GM13977 (cell line): ENCODE data around the gene BCAS1.

Source experiments
- DNase-seq: peaks from one replicate; pipeline ENCODE4 v3.0.0; 2012; ENCODE audit warnings: low spot score
- CTCF ChIP-seq: IDR thresholded peaks from 2 replicates; pipeline ENCODE4 v1.5.1; 2012; ENCODE audit warnings: mild to moderate bottlenecking, control low read depth; ENCODE audit not compliant: insufficient read depth; ENCODE audit errors: extremely low read depth, missing control alignments
- in situ Hi-C: fragments of 300-500 bp; cut with MboI; formaldehyde crosslinking; loops from one replicate; pipeline ENCODE4 v1.12.0; 2022; ENCODE audit warnings: low sequenced_read_pairs, low pct_unique_long_range_greater_than_20kb, mixed read lengths, inconsistent platforms; ENCODE audit not compliant: unreplicated experiment

Gene BCAS1

GRCh38 chr20:54084193-54084592, 13.8 kb upstream of the BCAS1 start:
- in situ Hi-C loops = no loop called here
- no peak for TF ChIP-seq CTCF
- no peak for DNase-seq

- no peak for DNase-seq
- no peak for TF ChIP-seq CTCF
- in situ Hi-C loops = no loop called here
Measured at GRCh38 chr20:54083459-54083858, 13.1 kb upstream of the BCAS1 start.

DNA sequence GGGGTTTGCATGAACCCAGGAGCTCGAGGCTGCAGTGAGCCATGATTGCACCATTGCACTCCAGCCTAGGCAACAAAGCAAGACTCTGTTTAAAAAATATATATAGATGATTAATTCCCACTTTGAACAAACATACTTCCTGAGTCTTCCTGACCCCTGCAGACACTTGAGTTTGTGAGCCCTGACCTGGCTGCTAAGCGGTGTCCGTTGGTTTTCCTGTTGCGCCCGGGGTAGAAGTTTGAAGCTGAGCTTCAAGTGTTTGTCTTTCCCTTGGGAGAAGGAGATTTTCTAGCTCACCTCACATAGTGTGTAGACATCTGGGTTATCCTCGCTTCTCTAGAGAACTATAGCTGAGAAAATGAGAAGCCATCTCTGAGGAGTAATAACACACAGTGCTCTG, 11.7 kb upstream of the BCAS1 start:
- in situ Hi-C loops = no loop called here
- TF ChIP-seq CTCF = no peak

DNA sequence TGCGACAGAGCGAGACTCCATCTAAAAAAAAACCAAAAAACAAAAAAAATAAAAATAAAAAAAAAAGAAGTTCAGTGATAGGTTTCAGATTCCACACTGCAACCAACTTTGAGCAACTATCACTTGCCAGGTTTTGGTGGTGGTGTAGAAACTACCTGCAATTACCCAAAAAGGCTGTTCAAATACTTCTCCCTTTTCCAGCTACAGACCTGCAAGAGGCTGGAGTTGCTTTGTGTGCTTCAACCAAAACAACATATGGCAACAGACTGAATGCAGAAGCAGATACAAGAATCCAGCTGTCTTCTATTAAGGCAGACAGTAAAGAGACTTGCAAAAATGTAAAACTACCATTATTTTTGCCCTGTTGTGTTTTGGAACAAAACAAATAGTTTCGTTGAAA, 9.3 kb upstream of the BCAS1 start:
- in situ Hi-C loops = no loop called here
- DNase-seq = no peak
- no peak for TF ChIP-seq CTCF

More for the DNA sequence above, 11.7 kb upstream of the BCAS1 start:
- no peak for DNase-seq

GRCh38 chr20:54078296-54078984, 8.0 kb upstream of the BCAS1 start:
- DNase-seq = peak; percentile 24
- in situ Hi-C loops = no loop called here
- TF ChIP-seq CTCF = no peak

DNA sequence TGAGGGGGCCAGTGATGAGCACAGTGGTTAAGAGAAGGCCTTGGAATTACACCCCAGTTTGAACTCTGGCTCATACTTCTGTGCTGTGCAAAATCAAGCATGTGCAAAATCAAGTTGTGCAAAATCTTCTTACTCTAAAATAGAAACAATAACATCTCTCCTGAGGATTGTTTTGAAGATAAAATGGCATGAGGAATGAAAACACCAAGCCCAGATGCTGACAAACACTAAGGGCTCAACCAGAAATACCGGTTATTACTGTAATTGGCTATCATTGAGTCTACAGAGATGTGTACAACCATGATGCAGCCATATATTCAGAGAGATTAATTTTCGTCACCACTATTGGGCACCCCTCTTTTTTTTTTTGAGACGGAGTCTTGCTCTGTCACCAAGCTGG, 5.9 kb upstream of the BCAS1 start:
- TF ChIP-seq CTCF = no peak
- in situ Hi-C loops = no loop called here
- no peak for DNase-seq
